Skeletal muscle tissue (tissue), 4 donors: ENCODE data around the gene MED27. TPM values are rescaled to one million over a fixed set of nuclear protein-coding genes. Genes with fewer than 3 reads are reported as not detected.

Experiments
- H3K27ac ChIP-seq: one replicate; pipeline ENCODE4 v1.7.0; 2013; ENCODE audit warnings: mild to moderate bottlenecking, low read depth, low read length, inconsistent platforms
- H3K27me3 ChIP-seq, 3 donors: one replicate each; pipeline ENCODE4 v1.7.0; 2013; ENCODE audit warnings: low read length in 3 of 3; ENCODE audit not compliant: control insufficient read depth in 3 of 3, insufficient read depth in 3 of 3
- H3K36me3 ChIP-seq, 3 donors: one replicate each; pipeline ENCODE4 v1.7.0; 2013; ENCODE audit warnings: low read length in 3 of 3; ENCODE audit not compliant: control insufficient read depth in 3 of 3, insufficient read depth in 3 of 3
- H3K4me1 ChIP-seq, 3 donors: one replicate each; pipeline ENCODE4 v1.7.0; 2013; ENCODE audit warnings: low read length in 3 of 3, mild to moderate bottlenecking in 3 of 3; ENCODE audit not compliant: control insufficient read depth in 3 of 3, insufficient read depth in 3 of 3
- H3K4me3 ChIP-seq, 3 donors: one replicate each; pipeline ENCODE4 v1.7.0; 2013; ENCODE audit warnings: low read length in 3 of 3
- H3K9ac ChIP-seq, 3 donors: one replicate each; pipeline ENCODE4 v1.7.0; 2013; ENCODE audit warnings: low read length in 3 of 3, mild to moderate bottlenecking in 3 of 3, moderate library complexity in 2 of 3, low read depth in 1 of 3
- H3K9me3 ChIP-seq, 3 donors: one replicate each; pipeline ENCODE4 v1.7.0; 2013; ENCODE audit warnings: low read length in 3 of 3; ENCODE audit not compliant: control insufficient read depth in 3 of 3
- total RNA-seq: library from RNA; depleted of rRNA; stranded (reverse); fragments of >200 nt; gene quantifications from one replicate; pipeline ENCODE4 v1.2.3, GENCODE V29; 2014
- donor health status: Osteomylitis.

MED27 gene
- total RNA-seq, 1 donor from 2014 or later, result 6.3 TPM

DNA sequence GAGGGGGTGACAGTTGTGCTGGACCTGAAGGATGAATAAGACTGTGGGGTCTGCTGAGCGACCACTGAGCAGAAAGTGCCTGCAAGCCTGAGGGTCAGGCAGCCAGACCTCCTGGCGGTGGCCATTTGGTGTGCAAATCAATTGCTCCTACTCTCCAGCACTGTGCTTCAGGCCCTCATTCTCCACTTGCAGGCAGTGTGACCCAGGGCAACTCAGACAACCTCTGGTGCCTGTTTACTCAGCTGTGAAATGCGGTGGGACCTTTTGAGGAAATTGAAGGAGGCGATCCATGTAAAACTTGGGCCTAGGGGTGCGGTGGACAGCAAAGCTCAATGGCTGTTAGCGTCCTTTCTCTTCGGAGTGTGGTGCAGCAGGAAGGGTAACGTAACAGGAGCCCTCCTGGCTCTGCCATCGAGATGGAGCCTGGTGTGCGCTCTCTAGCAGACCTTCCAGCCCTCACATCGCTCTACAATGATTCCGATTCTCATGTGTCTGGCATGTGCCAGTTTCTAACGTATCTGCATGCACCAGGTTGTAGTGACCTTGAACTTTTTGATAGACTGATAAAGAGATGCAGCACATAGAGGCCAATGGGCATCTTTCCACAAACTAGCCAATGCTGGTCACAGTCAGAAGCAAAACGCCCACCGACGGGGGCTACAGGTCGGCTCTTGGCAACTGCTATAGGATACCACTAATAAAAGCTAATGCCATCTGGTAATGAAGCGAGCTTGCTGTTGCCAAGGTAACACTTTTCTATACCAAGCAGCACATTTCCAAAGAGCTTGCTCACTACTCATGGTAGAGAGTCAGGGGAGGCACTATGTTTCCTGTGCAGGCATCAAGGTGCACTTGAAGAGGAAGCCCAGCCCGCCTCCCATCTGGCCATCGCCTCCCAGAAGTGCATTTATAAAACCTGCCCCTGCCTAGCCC lies 180.1 kb downstream of the MED27 start:
- peaks cover 0 to 2% (median 0%) of the 10 kb centered on the region in 3 donors for H3K4me1 ChIP-seq
- H3K9me3 ChIP-seq, result no peaks in the 10 kb centered on the region
- H3K27me3 ChIP-seq, result no peaks in the 10 kb centered on the region
- H3K9ac ChIP-seq, result no peak overlapping the region
- H3K27ac ChIP-seq, result no peak overlapping the region
- peaks cover 0 to 2% (median 0%) of the 10 kb centered on the region in 3 donors for H3K36me3 ChIP-seq
- H3K4me3 ChIP-seq, result no peak overlapping the region

DNA sequence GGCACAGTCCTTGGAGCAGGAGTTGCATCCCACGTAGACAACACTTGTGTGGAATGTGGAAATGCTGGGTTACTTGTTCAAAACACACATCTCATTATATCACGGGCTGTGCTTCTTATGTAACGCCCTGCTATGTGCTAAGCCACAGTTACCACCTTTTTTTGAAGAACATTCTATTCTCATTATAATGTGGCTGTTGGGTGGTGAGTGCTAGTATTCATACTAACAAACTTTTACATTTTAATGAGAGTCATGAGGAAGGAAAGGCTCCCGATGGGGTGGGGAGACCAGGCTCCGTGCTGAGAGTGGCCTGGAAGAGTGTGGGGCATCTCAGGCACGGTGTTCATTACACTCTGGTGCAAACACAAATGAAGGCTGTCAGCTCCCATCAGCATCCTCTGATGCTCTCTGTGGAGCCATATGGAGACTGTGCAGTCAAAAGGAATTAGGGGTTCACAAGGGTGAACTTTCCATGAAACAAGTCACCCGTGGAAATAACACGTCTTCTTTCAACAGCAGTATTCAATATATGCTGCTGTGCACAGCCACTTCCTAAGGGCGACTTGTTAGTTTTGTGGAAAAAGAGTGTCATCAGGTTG lies 186.7 kb downstream of the MED27 start:
- H3K36me3 ChIP-seq, result peaks cover under 1 to 8% (median 2%) of the 10 kb centered on the region in 3 donors
- no peak overlapping the region for H3K4me3 ChIP-seq
- H3K9ac ChIP-seq, result no peak overlapping the region
- no peak overlapping the region for H3K27ac ChIP-seq
- peaks cover 8 to 16% (median 15%) of the 10 kb centered on the region in 3 donors for H3K4me1 ChIP-seq
- H3K9me3 ChIP-seq, result no peaks in the 10 kb centered on the region
- no peaks in the 10 kb centered on the region for H3K27me3 ChIP-seq

DNA sequence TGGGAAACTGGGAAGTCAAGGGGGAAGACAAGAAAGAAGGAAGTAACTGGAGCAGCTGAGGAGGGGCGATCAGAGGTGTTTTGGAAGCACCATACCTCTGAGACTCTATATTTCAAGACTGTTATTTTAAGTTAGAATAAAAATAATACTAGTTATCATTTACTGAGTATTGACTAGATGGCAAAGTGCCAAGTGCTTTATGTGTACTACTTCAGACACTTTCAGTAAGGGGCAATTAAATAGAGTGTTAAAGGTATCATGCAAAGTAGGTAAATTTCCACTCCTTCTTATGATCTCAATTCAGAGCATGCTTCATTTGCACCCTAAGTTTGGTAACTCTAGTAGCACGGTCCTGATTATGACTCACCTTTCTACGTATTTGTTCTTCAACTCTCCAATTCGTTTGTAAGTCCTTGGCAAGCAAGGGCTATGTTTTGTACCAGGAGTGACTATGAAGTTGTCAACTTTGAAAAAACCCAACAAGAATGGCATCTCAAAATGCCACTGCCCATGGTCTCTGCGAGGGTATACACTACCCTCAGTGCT lies 187.4 kb downstream of the MED27 start:
- Histone ChIP-seq H3K36me3 (peaks cover 2 to 8% (median 3%) of the 10 kb centered on the region in 3 donors), H3K27me3 (no peaks in the 10 kb centered on the region), H3K9me3 (no peaks in the 10 kb centered on the region), H3K4me1 (peaks cover 8 to 16% (median 15%) of the 10 kb centered on the region in 3 donors), H3K27ac (no peak overlapping the region), H3K4me3 (no peak overlapping the region), H3K9ac (no peak overlapping the region)

DNA sequence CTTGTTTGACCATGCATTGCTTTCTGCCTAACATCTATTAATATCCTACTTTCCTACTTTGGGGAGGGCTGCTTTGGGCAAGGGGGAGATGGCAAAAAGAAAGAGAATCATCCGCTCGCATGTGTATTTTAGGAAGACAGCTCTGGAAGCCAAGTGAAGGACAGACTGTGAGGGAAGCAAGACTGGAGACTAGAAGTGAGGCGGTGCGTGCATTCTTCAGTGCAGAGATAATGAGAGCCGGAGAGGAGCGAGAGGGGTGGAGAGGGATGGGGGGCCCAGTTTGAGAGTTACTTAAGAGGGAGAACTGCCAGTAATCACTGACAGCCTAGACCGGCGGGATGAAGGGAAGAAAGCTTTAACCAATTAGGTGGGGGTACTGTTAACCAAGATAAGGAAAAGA lies 188.1 kb downstream of the MED27 start:
- H3K27ac ChIP-seq, result no peak overlapping the region
- H3K27me3 ChIP-seq, result no peaks in the 10 kb centered on the region
- H3K9me3 ChIP-seq, result no peaks in the 10 kb centered on the region
- H3K4me3 ChIP-seq, result no peak overlapping the region
- H3K9ac ChIP-seq, result no peak overlapping the region
- peaks cover 2 to 8% (median 3%) of the 10 kb centered on the region in 3 donors for H3K36me3 ChIP-seq
- H3K4me1 ChIP-seq, result peaks cover 8 to 16% (median 15%) of the 10 kb centered on the region in 3 donors

DNA sequence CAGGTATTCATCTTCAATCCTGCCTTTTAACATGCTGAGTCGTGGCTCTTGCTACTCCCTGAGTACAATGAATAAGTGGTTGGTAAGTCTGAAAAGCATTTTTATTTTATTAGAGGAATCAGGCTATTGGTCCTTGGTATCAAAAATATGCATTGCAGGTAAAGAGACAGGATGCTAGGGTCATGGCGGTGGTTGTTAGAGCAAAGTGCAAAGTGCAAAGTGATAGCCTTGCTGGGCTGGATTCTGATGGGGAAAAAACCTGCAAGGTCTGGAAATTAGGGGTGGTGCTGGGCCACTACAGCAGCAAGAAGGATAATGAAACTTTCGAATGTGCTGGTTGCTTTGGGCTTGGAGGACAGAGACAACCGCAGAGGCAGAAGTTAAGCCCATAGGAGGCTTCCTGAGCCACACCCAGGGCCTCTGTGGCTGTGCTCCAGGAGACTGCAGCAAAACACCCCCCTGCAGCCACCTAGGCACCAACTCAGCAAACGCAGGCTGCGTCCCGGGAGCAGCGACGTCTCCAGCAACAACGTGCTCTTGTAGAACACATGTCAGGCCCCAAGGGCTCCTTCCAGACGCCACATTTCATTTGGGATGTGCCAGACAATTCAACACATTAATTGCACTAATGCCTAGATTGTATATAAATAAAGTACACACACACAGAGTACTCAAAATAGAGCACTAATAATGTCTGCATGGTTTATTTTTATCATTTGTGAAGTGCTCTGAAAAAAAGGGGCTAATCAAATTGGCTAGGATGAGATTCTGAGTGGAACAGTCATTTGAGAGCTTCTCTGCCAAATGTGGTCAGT lies 190.0 kb downstream of the MED27 start:
- H3K9ac ChIP-seq, result no peak overlapping the region
- H3K27me3 ChIP-seq, result no peaks in the 10 kb centered on the region
- H3K4me3 ChIP-seq, result no peak overlapping the region
- H3K4me1 ChIP-seq, result peaks cover 8 to 16% (median 14%) of the 10 kb centered on the region in 3 donors
- no peaks in the 10 kb centered on the region for H3K9me3 ChIP-seq
- peaks cover 2 to 8% (median 3%) of the 10 kb centered on the region in 3 donors for H3K36me3 ChIP-seq
- H3K27ac ChIP-seq, result no peak overlapping the region

DNA sequence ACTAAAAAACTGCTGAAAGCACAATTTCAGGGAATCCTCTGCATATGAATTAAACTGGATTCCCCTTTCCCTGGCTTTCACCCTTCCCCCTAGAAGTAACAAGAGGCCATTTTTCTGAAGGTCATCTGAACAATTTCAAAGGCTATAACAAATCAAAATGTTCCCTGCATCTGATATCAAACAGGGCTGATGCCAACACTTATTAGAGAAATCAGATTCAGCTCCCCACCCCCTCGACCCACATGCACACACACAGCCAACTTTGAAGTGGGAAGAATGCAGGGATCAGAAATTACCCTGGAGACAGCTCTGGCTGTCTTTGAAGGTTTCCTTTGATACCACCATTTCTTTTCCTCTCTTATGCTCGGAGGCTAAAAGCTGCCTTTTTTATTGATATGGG lies 190.7 kb downstream of the MED27 start:
- no peaks in the 10 kb centered on the region for H3K9me3 ChIP-seq
- H3K27me3 ChIP-seq, result no peaks in the 10 kb centered on the region
- H3K27ac ChIP-seq, result no peak overlapping the region
- H3K36me3 ChIP-seq, result peaks cover 2 to 8% (median 3%) of the 10 kb centered on the region in 3 donors
- H3K4me3 ChIP-seq, result no peak overlapping the region
- H3K9ac ChIP-seq, result no peak overlapping the region
- H3K4me1 ChIP-seq, result peaks cover 8 to 16% (median 12%) of the 10 kb centered on the region in 3 donors

DNA sequence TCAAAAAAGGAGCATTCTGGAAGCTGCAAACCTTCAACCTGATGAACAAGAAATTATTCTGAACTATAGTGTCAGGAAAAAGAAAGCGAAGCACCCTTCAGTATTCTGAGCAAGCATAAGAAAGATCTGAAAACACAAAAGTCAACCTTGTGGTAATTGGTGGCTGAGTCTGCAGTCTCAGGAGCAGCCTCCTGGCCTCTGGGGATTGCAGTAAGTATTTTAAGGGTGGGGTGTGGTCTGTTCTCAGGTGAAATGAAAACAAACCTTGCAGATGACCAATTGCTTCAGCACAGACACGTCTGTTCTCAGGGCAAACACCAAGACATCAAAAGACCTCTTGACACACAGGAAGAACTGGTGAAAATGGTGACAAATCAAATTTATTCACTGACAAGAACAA lies 192.0 kb downstream of the MED27 start:
- H3K36me3 ChIP-seq, result peaks cover 2 to 4% (median 3%) of the 10 kb centered on the region in 3 donors
- peaks cover 8 to 16% (median 12%) of the 10 kb centered on the region in 3 donors for H3K4me1 ChIP-seq
- no peak overlapping the region for H3K9ac ChIP-seq
- H3K4me3 ChIP-seq, result no peak overlapping the region
- no peaks in the 10 kb centered on the region for H3K9me3 ChIP-seq
- no peaks in the 10 kb centered on the region for H3K27me3 ChIP-seq
- no peak overlapping the region for H3K27ac ChIP-seq

DNA sequence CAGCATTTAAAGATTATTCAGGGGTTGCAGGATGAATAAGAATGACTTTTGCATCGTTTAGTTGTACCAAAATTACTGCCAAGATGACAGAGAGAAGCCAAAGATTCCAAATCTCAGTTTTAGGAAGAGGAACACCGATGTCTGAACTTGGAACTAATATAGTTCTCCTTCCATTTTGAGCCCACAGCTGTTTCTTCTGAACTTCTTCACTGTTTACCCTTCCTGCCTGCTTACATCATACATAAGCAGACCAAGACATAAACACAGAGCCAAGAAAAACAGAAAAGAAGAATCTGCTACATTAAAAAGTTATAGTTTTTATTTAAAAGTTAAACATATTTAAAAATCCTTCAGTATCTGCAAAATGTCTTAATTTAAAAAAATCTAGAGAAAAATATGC lies 192.8 kb downstream of the MED27 start:
- no peak overlapping the region for H3K4me3 ChIP-seq
- H3K9me3 ChIP-seq, result no peaks in the 10 kb centered on the region
- H3K27me3 ChIP-seq, result no peaks in the 10 kb centered on the region
- H3K9ac ChIP-seq, result no peak overlapping the region
- no peak overlapping the region for H3K27ac ChIP-seq
- peaks cover 8 to 16% (median 12%) of the 10 kb centered on the region in 3 donors for H3K4me1 ChIP-seq
- peaks cover 2 to 7% (median 3%) of the 10 kb centered on the region in 3 donors for H3K36me3 ChIP-seq

DNA sequence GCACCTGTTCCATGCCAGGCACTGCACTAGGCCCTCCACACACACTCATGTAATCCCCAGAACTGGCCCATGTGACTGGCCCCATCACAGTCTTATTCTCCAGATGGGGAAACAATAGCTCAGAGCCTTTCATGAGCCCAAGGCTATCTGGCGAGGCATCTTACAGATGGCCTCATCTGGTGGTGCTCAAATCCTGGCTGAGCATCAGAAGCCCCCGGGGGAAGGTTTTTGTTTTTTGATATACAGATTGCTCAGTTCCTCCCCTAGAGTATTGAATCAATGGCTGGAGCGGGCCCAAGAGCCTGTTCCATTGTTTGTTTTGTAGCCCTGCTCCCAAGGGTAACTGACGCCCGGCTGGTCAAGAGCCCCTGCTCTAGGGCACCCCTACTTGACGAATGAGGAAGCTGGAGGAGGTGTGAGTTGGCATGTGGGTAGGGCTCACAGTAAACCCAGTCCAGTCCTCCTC lies 194.5 kb downstream of the MED27 start:
- Histone ChIP-seq H3K9ac (no peak overlapping the region), H3K4me1 (peaks cover 7 to 10% (median 9%) of the 10 kb centered on the region in 3 donors), H3K27me3 (no peaks in the 10 kb centered on the region), H3K9me3 (no peaks in the 10 kb centered on the region), H3K27ac (no peak overlapping the region), H3K36me3 (peaks cover 0 to 3% (median 3%) of the 10 kb centered on the region in 3 donors), H3K4me3 (no peak overlapping the region)
